Endothelial cell of umbilical vein (primary cell): ENCODE measurements around the gene HIGD1C.
A peak's percentile ranks its signal among the peaks of the same experiment; 100 is the strongest.

Source experiments
- EZH2 ChIP-seq: IDR thresholded peaks from 2 replicates; pipeline ENCODE4 v1.6.1; 2012; ENCODE audit warnings: borderline replicate concordance, low read depth, mild to moderate bottlenecking, moderate library complexity, low read length, inconsistent platforms; ENCODE audit not compliant: severe bottlenecking
- FOS ChIP-seq: IDR thresholded peaks from 2 replicates; pipeline ENCODE4 v1.6.1; 2011; ENCODE audit warnings: mild to moderate bottlenecking, low read length, moderate library complexity, borderline replicate concordance; ENCODE audit not compliant: insufficient read depth
- GATA2 ChIP-seq: IDR thresholded peaks from 2 replicates; pipeline ENCODE4 v1.7.0; 2011; ENCODE audit warnings: low read depth, mild to moderate bottlenecking, moderate library complexity, mixed read lengths, low read length; ENCODE audit not compliant: insufficient read length, insufficient read depth
- MYC ChIP-seq: IDR thresholded peaks from one replicate; pipeline ENCODE4 v1.6.1; 2011; ENCODE audit warnings: mild to moderate bottlenecking, low read depth, low read length
- POLR2A ChIP-seq: IDR thresholded peaks from 2 replicates; pipeline ENCODE4 v1.6.1; 2012; ENCODE audit warnings: low read depth, mild to moderate bottlenecking, control low read depth, low read length
- POLR2AphosphoS5 ChIP-seq: IDR thresholded peaks from 2 replicates; pipeline ENCODE4 v1.6.1; 2012; ENCODE audit warnings: low read depth, mild to moderate bottlenecking, control low read depth, low read length, moderate library complexity; ENCODE audit not compliant: insufficient read depth
- TF ChIP-seq, protein P1 (sequence below), 2 donors: IDR thresholded peaks; 1 replicate in 1 of 2; 2 replicates in 1 of 2; pipeline ENCODE4 v1.5.1; 2011; ENCODE audit warnings: low read length in 2 of 2, mild to moderate bottlenecking in 2 of 2, moderate library complexity in 2 of 2, control low read depth in 1 of 2, inconsistent platforms in 1 of 2, low read depth in 1 of 2; ENCODE audit not compliant: insufficient read depth in 1 of 2; ENCODE audit errors: extremely low read depth in 1 of 2
- TF ChIP-seq, protein P2 (sequence below): IDR thresholded peaks from 2 replicates; pipeline ENCODE4 v1.6.1; 2011; ENCODE audit not compliant: insufficient read depth, insufficient read length

DNA sequence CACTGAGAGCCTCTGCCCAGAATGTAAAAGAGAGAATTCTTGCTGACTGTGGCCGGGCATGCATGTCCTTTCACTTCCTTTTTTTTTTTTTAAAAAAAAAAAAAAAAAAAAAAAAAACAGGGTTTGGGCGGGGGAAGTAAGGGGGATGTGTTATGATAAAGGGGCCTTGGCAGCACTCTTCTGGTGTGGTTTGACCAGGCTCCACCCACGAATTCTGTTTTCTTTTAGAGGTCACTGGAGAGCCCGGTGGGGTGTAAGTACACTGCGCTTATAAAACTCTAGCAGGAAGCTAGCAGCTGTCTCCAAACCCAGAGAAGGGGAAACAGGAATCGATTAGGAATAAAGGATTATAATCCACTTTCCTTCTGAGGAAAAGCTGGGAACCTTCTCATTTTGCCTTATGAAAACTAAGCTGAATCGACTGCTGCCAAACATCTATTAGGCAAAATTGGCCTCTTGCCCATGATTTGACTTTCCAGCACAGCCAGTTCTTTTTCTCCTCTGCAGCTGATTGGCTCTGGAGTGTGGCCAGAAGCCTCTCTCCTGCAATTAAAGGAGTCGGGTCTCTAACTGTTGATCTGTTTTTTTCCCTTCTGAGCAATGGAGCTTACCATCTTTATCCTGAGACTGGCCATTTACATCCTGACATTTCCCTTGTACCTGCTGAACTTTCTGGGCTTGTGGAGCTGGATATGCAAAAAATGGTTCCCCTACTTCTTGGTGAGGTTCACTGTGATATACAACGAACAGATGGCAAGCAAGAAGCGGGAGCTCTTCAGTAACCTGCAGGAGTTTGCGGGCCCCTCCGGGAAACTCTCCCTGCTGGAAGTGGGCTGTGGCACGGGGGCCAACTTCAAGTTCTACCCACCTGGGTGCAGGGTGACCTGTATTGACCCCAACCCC, 27.7 kb upstream of the HIGD1C start:
- TF ChIP-seq, protein P1, sequence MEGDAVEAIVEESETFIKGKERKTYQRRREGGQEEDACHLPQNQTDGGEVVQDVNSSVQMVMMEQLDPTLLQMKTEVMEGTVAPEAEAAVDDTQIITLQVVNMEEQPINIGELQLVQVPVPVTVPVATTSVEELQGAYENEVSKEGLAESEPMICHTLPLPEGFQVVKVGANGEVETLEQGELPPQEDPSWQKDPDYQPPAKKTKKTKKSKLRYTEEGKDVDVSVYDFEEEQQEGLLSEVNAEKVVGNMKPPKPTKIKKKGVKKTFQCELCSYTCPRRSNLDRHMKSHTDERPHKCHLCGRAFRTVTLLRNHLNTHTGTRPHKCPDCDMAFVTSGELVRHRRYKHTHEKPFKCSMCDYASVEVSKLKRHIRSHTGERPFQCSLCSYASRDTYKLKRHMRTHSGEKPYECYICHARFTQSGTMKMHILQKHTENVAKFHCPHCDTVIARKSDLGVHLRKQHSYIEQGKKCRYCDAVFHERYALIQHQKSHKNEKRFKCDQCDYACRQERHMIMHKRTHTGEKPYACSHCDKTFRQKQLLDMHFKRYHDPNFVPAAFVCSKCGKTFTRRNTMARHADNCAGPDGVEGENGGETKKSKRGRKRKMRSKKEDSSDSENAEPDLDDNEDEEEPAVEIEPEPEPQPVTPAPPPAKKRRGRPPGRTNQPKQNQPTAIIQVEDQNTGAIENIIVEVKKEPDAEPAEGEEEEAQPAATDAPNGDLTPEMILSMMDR (IDR thresholded peaks at IDR 0.05; ENCODE audit: extremely low read depth in 1 of 2, insufficient read depth in 1 of 2, low read depth in 1 of 2, low read length in 2 of 2), result no peak
- TF ChIP-seq POLR2A, result no peak
- no peak for TF ChIP-seq FOS
- TF ChIP-seq, protein P2, sequence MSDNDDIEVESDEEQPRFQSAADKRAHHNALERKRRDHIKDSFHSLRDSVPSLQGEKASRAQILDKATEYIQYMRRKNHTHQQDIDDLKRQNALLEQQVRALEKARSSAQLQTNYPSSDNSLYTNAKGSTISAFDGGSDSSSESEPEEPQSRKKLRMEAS, result no peak
- TF ChIP-seq POLR2AphosphoS5, result peak; percentile 47
- no peak for TF ChIP-seq EZH2
- no peak for TF ChIP-seq MYC
- TF ChIP-seq GATA2, result no peak
